Amygdala (tissue), 56 donors: ENCODE data around the gene BAZ2B.
"Not testable (repeated sequence)": the region's sequence is repeated elsewhere in the genome, so short reads cannot be mapped to it uniquely, and the experiment has no call there.

Experiments used
- DNase-seq, 56 donors: peaks; one replicate each; lab custom pipeline; 2025; lab: John Stamatoyannopoulos, UW

The BAZ2B gene

GRCh38 chr2:159439421-159439820, 176.9 kb downstream of the BAZ2B start:
- no peak for DNase-seq

- DNase-seq: no peak
Measured at GRCh38 chr2:159438720-159439353, 177.5 kb downstream of the BAZ2B start.

- DNase-seq: no peak
Measured at GRCh38 chr2:159438284-159438683, 178.1 kb downstream of the BAZ2B start.

GRCh38 chr2:159432610-159433009, 183.7 kb downstream of the BAZ2B start:
- DNase-seq: no peak

- no peak for DNase-seq
Measured at GRCh38 chr2:159427048-159427447, 189.3 kb downstream of the BAZ2B start.

- DNase-seq: no peak
Measured at GRCh38 chr2:159419403-159419802, 196.9 kb downstream of the BAZ2B start.

GRCh38 chr2:159411460-159411859, 204.9 kb downstream of the BAZ2B start:
- no peak for DNase-seq

GRCh38 chr2:159410276-159410675, 206.1 kb downstream of the BAZ2B start:
- DNase-seq: no peak

- DNase-seq: no peak
Measured at GRCh38 chr2:159409116-159409800, 207.1 kb downstream of the BAZ2B start.

- no peak for DNase-seq
Measured at GRCh38 chr2:159402790-159403189, 213.6 kb downstream of the BAZ2B start.

GRCh38 chr2:159402160-159402559, 214.2 kb downstream of the BAZ2B start:
- DNase-seq: not testable (repeated sequence)

- DNase-seq: no peak
Measured at GRCh38 chr2:159399716-159400415, 216.5 kb downstream of the BAZ2B start.

GRCh38 chr2:159396799-159397198, 219.5 kb downstream of the BAZ2B start:
- no peak for DNase-seq

GRCh38 chr2:159382447-159383028, 233.8 kb downstream of the BAZ2B start:
- no peak for DNase-seq

GRCh38 chr2:159381574-159381973, 234.8 kb downstream of the BAZ2B start:
- DNase-seq: no peak

- DNase-seq: no peak
Measured at GRCh38 chr2:159380685-159381239, 235.6 kb downstream of the BAZ2B start.

- no peak for DNase-seq
Measured at GRCh38 chr2:159379181-159379580, 237.2 kb downstream of the BAZ2B start.

GRCh38 chr2:159375241-159375640, 241.1 kb downstream of the BAZ2B start:
- DNase-seq: no peak

GRCh38 chr2:159371506-159371905, 244.8 kb downstream of the BAZ2B start:
- DNase-seq: no peak

GRCh38 chr2:159366538-159366937, 249.8 kb downstream of the BAZ2B start:
- DNase-seq: no peak

- DNase-seq: no peak
Measured at GRCh38 chr2:159362816-159363251, 253.5 kb downstream of the BAZ2B start.
